Muscle of back (tissue), 11 donors: Measurements from ENCODE around the gene SURF6. TPM values are rescaled to one million over a fixed set of nuclear protein-coding genes. Genes with fewer than 3 reads are reported as not detected.
"Not testable (repeated sequence)": the region's sequence is repeated elsewhere in the genome, so short reads cannot be mapped to it uniquely, and the experiment has no call there.

Experiments
- DNase-seq, 3 donors: peaks; one replicate each; pipeline versions ENCODE4 v3.0.0 to v3.0.0-alpha.2; 2013
- polyA plus RNA-seq, 10 donors: library from polyadenylated mRNA; unstranded; fragments of 120-200 nt; gene quantifications; one replicate each; pipeline ENCODE4 v1.2.1, GENCODE V29; 2013; ENCODE audit not compliant: insufficient read length in 10 of 10

SURF6 gene
- polyA plus RNA-seq, 10 donors: 15.9 to 25.7 (median 19.3) TPM

DNA sequence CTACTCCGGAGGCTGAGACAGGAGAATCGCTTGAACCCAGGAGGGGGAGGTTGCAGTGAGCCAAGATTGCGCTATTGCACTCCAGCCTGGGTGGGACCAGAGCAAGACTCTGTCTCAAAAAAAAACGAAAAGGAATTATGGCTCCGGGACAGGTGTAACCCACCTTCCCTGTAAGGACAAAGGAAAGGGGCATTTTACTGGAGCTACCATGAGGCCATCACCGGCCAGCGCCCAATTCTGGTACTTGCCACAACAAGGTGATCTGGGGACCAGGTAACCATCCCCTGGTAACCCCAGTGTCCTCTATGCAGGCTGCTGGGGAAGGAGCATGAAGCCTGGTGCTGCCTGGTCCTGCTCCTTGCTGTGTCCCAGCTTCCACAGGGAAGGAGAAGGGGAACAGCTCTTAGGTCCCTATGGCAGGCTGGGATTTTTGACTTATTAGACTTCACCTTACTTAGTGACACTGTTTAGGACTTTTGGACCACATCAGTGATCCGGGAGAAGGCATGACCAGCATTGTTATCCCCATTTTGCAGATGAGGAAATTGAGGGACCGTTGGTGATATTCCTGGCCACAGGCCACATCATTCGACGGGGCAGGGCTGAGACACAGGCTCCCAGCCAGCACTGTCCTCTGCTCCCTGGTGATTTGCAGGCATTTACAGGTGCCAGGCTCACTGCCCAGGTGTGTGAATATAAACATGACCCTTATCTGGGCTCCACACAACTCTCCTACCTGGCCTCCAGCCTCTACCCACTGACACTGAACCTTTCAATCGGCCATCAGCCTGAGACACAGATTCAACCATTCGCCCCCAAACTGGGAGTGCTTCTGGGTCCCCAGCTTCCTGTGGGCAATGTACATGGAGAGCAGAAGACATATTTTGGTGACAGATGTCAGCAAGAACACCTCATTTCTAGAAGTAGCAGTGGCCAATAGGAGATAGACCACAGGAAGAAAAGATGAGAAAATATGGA is 34.4 kb downstream of the SURF6 start:
- DNase-seq: no peak

DNA sequence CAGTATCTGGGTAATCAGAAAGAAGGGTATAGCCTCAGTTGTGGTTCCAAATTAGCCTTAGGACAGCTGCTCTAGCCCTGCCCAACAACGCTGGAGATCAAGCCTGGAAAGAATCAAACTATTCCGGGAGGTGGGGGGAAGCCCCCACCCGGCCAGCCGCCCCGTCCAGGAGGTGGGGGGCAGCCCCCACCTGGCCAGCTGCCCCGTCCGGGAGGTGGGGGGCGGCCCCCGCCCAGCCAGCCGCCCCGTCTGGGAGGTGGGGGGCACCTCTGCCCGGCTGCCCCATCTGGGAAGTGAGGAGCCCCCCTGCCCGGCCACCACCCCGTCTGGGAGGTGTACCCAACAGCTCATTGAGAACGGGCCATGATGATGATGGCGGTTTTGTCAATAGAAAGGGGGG is 36.0 kb downstream of the SURF6 start:
- not testable (repeated sequence) for DNase-seq

DNA sequence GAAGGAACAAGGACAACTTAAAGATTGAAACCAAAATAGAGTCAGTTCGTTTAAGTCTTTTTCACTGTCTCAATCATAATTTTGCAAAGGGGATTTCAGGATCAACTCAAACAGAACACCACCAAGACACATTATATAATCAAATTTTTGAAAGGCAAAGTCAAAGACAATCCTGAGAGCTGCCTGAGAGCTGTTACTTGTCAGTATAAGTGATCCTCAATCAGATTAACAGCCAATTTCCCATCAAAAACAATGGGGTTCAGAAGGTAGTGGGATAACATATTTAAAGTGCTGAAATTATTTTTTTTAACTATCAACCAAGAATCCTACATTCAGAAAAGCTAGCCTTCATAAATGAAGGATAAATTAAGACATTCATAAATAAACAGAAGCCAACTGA is 41.7 kb downstream of the SURF6 start:
- DNase-seq: no peak

DNA sequence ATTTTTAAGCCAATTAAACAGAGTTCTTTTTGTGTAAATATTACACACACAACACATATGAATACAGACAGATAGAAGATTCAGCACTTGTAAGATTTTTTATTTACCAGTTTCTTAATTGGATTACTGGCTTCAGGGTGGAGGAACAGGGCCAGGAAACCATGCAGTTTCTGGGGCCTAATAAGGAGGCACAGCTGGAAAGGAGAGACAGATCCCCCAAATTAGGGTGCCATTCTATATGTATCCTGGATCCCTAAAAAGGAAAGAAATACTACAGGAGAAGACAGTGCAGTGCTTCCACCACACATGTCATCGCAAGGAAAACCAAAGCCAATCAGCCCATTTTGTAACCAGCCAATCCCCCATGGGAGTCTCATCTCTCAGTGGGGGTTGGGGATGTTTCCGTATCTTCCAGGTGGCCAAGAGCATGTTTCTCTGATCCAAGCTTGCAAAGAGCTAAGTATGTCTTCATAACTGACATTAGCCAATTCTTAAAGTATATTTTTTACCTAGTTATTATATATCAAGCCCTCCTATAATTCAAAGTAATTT is 45.2 kb downstream of the SURF6 start:
- no peak for DNase-seq

DNA sequence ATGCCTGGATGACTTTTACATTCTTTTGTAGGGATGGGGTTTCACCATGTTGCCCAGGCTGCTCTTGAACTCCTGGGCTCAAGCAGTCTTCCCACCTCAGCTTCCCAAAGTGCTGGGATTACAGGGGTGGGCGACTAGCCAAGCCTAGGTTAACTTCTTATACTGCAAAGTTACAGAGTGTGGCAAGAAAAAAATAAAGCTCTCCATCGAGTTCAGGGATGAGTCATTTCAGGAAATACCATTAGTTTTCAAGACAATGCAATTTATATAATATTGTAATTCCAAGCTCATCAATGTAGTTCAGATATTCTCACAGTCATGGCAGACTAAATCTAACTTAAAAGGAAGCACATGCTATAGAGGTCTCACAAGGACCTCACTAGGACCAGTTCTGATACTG is 49.5 kb downstream of the SURF6 start:
- no peak for DNase-seq

DNA sequence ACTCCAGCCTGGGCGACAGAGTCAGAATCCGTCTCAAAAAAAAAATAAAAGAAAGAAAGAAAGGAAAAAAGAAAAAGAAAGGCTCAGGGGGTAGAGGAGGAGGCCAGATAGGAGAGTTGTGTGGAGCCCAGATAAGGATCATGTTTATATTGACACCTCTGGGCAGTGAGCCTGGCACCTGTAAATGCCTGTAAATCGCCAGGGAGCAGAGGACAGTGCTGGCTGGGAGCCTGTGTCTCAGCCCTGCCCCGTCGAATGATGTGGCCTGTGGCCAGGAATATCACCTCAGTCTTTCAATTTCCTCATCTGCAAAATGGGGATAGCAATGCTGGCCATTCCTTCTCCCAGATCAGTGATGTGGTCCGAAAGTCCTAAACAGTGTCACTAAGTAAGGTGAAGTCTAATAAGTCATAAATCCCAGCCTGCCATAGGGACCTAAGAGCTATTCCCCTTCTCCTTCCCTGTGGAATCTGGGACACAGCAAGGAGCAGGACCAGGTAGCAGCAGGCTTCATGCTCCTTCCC is 50.7 kb downstream of the SURF6 start:
- no peak for DNase-seq

DNA sequence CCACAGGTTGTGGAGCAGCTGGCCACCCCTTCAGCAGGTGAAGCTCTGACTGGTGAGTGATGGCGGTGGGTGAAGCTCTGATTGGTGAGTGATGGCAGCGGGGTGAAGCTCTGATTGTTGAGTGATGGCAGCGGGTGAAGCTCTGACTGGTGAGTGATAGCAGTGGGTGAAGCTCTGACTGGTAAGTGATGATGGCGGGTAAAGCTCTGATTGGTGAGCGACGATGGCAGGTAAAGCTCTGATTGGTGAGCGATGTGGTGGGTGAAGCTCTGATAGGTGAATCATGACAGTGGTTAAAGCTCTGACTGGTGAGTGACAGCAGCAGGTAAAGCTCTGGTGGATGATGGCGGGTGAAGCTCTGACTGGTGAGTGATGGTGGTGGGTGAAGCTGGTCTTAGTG is 51.6 kb downstream of the SURF6 start:
- DNase-seq: no peak

DNA sequence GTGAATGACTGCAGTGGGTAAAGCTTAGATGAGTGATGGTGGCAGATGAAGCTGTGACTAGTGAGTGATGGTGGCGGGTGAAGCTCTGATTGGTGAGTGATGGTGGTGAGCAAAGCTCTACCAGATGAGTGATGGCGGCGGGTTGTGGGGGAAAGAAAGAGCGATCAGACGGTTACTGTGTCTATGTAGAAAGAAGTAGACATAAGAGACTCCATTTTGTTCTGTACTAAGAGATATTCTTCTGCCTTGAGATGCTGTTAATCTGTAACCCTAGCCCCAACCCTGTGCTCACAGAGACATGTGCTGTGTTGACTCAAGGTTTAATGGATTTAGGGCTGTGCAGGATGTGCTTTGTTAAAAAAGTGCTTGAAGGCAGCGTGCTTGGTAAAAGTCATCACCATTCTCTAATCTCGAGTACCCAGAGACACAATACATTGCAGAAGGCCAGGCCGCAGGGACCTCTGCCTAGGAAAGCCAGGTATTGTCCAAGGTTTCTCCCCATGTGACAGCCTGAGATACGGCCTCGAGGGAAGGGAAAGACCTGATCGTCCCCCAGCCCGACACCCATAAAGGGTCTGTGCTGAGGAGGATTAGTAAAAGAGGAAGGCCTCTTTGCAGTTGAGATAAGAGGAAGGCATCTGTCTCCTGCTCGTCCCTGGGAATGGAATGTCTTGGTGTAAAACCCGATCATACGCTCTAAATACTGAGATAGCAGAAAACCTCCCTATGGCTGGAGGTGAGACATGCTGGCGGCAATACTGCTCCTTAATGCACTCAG is 52.5 kb downstream of the SURF6 start:
- not testable (repeated sequence) for DNase-seq

DNA sequence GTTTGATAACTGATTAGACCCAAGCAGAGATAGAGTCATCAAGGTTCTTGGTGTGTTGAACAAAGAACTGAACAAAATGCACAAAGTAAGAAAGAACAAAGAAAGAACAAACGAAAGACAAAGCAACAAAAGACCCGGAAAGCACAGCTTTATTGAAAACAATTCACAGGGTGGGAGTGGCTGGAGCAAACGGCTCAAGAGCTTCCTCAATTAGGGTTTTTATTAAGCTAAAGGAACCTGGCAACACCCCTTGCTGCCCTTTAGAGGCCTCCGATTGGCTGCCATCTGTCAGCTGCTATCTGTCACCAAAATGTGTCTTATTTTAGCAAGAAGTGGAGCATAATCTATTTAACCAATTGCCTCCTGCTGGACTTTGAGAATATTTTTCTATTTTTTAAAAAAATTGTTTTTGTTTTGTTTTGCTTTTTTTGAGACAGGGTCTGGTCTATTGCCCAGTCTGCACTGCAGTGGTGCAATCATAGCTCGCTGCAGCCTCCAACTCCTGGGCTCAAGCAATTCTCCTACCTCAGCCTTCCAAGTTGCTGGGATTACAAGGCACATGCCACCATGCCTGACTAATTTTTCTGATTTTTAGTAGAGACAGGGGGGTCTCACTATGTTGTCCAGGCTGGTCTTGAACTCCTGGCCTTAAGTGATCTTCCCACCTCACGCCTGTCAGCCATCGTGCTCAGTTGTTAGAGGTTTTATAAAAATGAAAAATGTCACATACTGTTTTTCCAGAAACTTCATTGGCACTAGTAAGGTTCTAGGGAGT is 53.3 kb downstream of the SURF6 start:
- DNase-seq: no peak

DNA sequence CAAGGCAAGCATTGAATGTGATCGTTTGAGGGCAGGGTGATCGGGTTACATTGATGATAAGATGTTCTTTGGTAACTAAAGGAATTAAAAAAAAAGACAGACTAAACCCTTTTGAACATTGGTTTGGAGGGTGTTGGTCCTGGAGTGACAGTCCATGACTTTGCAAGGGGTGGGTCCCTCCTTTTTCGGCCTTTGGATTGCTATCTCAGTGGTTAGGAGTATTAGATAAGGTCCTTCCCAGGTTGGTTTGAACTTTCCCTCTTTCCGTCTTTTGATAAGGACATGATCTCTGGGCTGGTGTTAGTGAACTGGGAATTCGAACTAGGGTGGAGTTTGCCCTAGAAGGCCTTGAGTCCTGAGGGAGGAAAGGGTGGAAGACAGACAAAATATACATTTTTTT is 55.6 kb downstream of the SURF6 start:
- DNase-seq: no peak

Other genes starting within 250 kb of the SURF6 start
- 10 to 100 TPM; 39.8 to 59.2 (median 47.4) TPM for gene RALGDS, start 214.9 kb downstream of the SURF6 start, polyA plus RNA-seq
- gene GBGT1, start 172.3 kb downstream of the SURF6 start, polyA plus RNA-seq: 1 to 10 TPM; 2.5 to 5.9 (median 3.9) TPM
- not detected for gene OBP2B, start 126.9 kb downstream of the SURF6 start, polyA plus RNA-seq
- gene ABO, start 61.0 kb downstream of the SURF6 start, polyA plus RNA-seq: 1 to 10 TPM in 8 of 10 donors, under 1 TPM in 2; 0.31 to 4.5 (median 1.9) TPM
- gene MED22, start 11.9 kb upstream of the SURF6 start, polyA plus RNA-seq: 10 to 100 TPM; 18.3 to 24.6 (median 21.5) TPM
- 1,000 to 10,000 TPM; 1,848 to 2,831 (median 2,454) TPM for gene RPL7A, start 12.0 kb upstream of the SURF6 start, polyA plus RNA-seq
- 10 to 100 TPM; 22.7 to 37.5 (median 29.5) TPM for gene SURF1, start 20.3 kb upstream of the SURF6 start, polyA plus RNA-seq
- 10 to 100 TPM in 7 of 10 donors, 1 to 10 TPM in 3; 7.5 to 15.1 (median 12.1) TPM for gene SURF2, start 20.4 kb upstream of the SURF6 start, polyA plus RNA-seq
- 100 to 1,000 TPM in 8 of 10 donors, 10 to 100 TPM in 2; 93.7 to 145 (median 104) TPM for gene SURF4, start 39.9 kb upstream of the SURF6 start, polyA plus RNA-seq
- gene STKLD1, start 40.2 kb upstream of the SURF6 start, polyA plus RNA-seq: 1 to 10 TPM in 7 of 10 donors, under 1 TPM in 3; 0.87 to 2.1 (median 1.6) TPM
- gene REXO4, start 81.8 kb upstream of the SURF6 start, polyA plus RNA-seq: 10 to 100 TPM; 27.8 to 35.3 (median 32.1) TPM
- 1 to 10 TPM; 3.8 to 8.6 (median 5.9) TPM for gene ADAMTS13, start 86.2 kb upstream of the SURF6 start, polyA plus RNA-seq
- 10 to 100 TPM; 10.5 to 17.7 (median 13.8) TPM for gene CACFD1, start 123.8 kb upstream of the SURF6 start, polyA plus RNA-seq
- gene SLC2A6, start 142.9 kb upstream of the SURF6 start, polyA plus RNA-seq: 1 to 10 TPM in 5 of 10 donors, under 1 TPM in 5; 0.76 to 1.5 (median 1.00) TPM
- gene MYMK, start 188.8 kb upstream of the SURF6 start, polyA plus RNA-seq: 10 to 100 TPM; 39.8 to 75.9 (median 49.5) TPM
- gene ADAMTSL2, start 198.5 kb upstream of the SURF6 start, polyA plus RNA-seq: 1 to 10 TPM; 1.7 to 6.9 (median 3.5) TPM